Activated T-cell treated with anti-CD3 and anti-CD28 coated beads for 1 hour (primary cell): Measurements from ENCODE around the gene CYYR1.

Source experiments
- DNase-seq: peaks from one replicate; pipeline ENCODE4 v3.0.0-alpha.2; 2020; ENCODE audit warnings: low read depth

CYYR1 gene

GRCh38 chr21:26572702-26573381 lies at the start of gene CYYR1:
TSS of gene CYYR1 (minus strand) at chr21:26573286. CDS start at chr21:26572940, 346 bp downstream.
- no peak for DNase-seq

DNA sequence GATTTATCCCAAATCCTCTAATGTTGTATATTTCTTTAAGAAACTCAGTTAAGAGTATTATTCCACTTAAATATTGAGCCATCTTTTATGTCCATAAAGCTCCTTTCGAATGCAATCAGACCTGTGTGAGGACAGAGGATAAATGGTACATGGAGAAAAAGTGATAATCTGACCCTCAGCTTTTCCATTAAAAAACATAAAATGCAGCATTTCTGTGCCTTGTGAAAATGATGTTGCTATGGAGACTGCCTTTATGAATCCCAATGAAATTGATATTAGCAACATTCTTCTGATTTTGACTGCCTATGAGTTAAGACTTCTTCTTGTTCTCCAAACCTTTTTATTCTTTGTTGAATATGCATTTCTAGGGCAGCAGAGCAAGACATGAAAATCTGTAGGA lies 44.1 kb upstream of the CYYR1 start:
- DNase-seq: no peak

GRCh38 chr21:26614251-26614650 lies 41.2 kb upstream of the CYYR1 start:
- DNase-seq: no peak

GRCh38 chr21:26599261-26599660 lies 26.2 kb upstream of the CYYR1 start:
- no peak for DNase-seq

DNA sequence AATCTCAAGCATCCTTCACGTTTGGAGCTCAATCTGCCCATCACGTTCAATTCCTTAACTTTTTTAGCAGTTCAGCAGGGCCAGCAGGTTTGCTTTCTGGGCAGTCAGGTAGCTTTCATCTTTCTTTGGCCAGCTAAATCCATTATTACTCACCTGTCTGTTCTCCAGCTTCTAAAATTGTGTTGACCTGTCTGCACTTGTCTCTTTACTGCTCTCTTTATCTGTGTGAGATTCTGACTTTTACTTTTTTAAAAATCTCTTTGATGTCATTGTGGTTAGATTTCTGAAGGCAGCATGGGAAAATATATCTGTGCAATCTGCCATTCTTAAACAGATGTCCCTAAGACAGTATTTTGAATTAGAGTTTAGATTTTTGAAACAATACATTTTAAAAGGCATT lies 24.9 kb upstream of the CYYR1 start:
- no peak for DNase-seq

- DNase-seq: no peak
Measured at GRCh38 chr21:26597031-26597430, 23.9 kb upstream of the CYYR1 start.

DNA sequence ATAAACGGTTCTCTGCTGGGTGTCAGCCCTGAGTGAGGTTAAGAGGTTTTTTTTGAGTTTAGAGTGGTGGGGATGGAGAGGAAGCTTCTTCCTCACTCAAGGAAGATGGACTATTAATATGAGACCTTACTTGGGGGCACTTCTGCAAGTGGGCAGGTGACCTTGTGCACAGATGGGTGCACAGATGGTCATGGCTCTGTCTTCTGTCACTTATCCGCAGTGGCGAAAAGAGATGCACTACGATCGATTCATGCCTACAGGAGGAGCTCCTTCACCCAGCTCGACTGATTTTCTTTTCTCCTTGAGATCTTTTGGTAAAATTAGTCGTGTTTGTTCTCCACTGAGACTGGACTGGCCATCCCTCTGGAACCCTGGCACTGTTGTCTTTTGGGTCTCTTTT lies 22.9 kb upstream of the CYYR1 start:
- no peak for DNase-seq

DNA sequence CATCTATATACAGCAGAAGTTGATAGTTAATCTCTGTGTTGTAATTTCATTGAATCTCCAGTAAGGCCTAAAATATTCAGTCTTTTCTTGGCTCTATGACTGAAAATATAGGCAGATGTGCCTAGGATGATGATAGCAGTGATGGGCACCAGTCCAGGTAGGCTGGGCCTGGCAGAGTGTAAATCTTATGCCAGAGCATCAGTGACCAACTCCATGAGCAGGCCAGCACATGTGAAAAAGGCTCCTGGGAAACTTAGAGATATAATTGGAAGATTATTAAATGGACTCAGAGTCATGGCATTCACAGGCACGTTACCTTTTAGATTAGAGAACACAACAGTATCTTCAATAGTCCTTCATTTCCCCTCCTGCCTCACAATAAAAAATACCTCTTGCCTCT lies 20.7 kb upstream of the CYYR1 start:
- DNase-seq: no peak

DNA sequence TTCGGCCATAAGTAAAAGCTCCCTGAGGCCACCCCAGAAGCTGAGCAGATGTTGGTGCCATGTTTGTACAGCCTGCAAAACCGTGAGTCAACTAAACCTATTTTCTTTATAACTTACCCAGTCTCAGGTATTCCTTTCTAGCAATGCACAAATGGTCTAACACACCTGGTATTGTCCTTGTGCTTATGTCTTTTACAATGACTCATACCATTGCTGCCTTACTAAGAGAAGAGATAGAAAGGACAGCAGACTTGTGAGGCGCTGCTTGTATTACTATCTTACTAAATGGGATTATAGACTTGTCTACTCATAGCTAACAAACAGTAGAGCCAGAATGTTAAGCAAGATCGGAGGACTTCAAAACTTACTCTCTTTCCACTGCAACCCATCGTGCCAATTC lies 18.5 kb upstream of the CYYR1 start:
- DNase-seq: no peak

DNA sequence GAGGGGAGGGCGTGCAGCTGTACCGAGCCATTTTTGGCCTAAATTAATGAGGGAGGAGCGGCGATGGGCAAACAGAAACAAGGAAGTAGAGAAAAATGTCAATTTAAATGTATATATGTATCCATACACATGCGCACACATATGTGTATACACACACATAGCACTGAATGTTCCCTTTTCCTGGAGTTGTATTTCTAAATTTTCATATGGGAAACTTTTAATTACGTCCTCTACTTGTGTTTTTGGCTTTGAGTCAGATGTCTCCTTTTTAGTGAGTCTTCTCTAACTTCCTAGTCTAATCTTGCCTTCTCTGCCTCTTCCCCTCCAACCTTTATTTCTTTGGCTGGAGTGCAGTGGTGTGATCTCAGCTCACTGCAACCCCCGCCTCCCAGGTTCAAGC lies 15.4 kb upstream of the CYYR1 start:
- DNase-seq: no peak

DNA sequence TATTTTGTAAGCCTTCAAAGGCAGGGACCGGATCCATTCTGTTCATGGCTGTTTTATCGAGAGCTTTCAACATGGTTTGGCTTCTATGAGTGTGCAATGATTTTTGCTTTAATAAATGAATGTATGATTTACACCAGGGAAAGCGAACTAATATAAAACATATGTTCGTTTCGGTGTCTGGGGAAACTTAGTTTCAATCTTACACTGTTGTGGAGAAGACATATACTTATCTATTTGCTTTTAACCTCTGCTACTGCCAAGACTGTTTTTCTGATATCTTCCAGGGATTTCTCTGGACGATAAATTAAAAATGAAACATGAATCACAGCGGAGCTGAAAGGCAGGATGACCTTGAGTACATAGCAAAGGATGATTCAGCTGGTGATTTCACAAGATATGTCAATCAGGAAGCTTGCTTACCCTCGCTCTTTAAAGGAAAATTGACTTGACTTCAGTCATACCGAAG lies 14.7 kb upstream of the CYYR1 start:
- no peak for DNase-seq

GRCh38 chr21:26583769-26584168 lies 10.7 kb upstream of the CYYR1 start:
- DNase-seq: no peak

- no peak for DNase-seq
Measured at GRCh38 chr21:26581818-26582217, 8.7 kb upstream of the CYYR1 start.

DNA sequence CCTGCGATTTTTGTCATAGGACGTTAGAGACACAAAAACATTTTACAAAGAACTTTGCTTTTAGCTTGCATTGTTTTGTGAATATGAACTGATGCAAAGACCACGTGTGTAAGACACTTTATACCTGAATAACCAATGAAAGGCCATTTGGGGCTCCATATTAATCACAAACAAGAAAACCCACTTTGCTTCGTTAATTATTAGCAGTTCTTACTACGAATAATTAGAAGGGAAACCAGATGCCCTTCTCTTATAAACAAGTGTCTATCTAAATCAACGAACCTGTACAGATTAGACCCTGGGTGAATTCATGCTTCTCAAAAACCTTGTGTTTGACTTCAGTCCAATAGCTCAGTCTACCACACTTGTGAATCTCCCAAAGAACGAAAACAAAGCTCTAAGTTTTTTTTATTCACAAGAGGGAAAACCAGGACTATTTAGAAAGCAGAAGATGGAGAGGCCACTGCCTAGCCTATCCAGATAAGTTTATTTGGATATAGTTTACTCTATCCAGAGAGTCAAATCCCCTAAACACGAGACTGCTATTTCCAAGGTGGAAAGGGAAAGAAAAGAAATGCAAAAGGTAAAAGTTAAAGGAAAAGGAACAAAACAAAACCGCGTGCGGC lies 897 bp downstream of the CYYR1 start:
- DNase-seq: no peak

DNA sequence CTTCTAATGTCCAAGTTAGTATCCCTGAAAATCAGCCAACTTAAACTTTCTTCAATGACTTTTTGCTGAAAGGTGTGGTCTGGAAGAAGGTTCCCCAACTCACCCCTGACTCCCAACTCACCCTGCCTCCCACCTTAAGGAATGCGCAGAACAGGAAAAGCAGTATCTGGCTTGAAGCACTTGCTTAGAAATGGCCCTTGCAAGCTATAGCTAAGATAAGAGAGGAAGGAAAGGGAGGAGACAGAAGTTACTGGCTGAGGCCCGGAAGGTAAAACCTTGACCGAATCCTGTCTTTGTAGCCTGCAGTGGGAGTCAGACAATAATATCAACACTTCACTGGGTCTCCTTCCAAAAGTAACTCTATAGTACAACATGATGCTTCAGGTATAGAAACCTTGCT lies 2.9 kb downstream of the CYYR1 start:
- no peak for DNase-seq

DNA sequence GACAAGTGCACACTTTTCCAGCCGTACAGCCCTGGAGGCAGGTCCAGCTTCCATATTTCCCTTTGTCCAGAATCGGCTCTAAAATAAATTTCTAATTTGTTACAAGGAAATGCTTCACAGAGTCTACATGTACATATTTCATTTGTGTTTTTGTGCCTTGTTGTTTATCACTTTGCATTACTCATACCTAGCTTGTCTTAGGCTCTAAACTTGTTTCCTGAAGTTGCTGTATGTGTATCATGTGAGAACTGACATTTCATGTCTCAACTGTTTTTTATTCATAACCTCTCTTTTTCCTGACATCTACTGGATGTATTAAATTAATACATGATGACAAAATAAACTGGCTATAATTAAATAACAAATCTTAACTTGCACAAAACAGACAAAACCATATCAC lies 7.5 kb downstream of the CYYR1 start:
- no peak for DNase-seq

DNA sequence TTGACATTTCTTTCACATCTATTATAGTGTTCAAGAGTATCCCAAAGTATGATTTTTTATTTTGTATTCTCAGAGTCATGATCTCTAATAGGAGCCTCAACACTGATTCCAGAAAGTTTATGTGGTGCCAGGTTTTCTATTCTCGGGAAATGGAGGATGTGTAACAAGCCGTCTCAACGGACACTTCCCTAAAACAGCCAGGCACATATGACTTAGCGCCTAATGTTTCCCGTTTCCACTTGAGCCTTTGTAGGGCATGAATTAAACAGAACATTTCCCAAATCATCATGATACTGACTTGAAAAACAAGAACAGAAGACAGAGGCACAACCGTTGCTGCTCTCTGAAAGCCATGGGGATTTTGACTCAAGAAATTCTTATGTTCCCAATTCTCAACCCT lies 8.0 kb downstream of the CYYR1 start:
- DNase-seq: no peak

DNA sequence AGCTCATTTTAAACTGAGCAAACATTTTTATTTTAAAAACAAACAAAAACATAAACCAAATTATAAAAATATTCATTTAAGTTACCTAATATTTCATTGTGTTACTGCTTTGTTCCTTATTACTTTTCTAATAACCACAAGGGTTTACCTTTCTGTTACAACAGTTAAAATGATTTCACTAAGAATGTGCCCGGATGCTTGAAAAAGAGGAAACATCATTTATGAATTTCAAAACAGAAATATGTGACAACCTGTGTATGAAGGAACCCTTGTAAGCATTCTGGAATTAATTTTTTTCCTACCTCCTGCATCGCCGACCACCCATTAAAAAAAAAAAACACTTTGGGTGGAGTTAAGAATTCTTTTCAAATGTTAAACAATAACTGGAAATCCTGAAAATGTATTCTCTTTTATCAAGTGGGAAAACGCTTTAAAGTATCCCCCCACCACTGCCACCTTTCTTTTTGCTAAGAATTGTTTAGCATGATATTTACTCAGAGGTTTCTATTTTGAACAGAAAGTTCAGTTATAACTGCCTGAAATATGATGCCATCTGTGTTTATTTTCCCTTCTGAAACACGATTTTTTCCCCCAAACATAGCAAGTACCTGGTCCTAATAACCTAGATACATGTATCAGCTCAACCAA lies 9.1 kb downstream of the CYYR1 start:
- no peak for DNase-seq

- DNase-seq: no peak
Measured at GRCh38 chr21:26560612-26561011, 12.5 kb downstream of the CYYR1 start.

DNA sequence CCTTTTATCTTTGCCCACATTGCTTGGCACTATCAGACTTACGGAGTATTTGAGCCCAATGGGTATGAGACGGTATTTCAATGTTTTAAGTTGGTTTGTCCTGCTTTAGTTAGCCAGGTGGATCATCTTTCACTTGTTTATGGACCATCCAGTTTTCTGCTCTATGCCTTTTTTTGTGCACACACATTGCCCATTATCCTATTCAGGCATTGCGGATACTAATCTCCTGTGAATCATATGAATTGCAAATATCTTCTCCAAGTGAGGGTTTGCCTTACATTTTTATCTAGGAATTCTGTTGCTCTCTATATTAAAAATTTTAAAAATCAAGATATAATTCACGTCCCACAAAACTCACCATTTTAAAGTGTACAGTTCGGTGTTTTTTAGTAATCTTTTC lies 14.0 kb downstream of the CYYR1 start:
- DNase-seq: no peak

DNA sequence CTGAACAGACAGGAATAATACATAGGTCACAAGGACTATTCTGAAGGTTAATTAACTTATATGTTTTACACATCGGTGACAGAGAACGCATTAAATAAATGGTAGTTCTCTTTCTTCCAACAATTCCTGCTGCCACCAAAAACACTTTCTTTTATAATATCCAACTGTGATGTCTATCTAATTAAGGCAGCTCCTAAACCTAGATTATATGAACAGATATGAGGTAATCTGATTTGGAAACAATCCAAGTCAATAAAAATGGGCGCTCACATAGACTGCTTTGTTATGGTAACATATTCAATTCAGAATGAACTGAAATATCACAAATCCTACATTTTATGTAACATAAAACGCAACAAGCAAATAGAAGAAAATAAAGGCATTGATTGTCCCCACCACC lies 16.0 kb downstream of the CYYR1 start:
- no peak for DNase-seq

- no peak for DNase-seq
Measured at GRCh38 chr21:26555540-26556146, 17.4 kb downstream of the CYYR1 start.

DNA sequence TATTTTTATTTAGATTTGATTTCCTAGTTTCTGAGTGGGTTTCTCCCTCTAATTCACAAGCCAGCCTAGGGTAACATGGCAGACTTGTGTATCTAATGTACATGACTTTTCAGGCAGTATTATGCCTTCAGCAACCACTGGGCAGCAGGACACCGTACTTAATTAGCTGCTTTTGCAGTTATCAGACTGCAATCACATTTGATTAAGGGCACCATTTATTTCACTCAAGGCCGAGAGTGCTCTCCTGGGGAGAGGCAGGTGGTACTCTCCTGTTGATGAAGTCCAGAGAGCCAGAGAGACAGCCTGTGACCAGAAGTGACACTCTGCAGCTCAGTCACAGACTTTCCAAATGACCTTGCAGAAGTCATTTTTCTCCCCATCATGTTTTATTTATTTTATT lies 18.7 kb downstream of the CYYR1 start:
- no peak for DNase-seq
